Neural cell (in vitro differentiated cells): ENCODE measurements around the gene NEU2.

ENCODE experiments used
- CTCF ChIP-seq: fragments of 450-650 bp; IDR thresholded peaks from 2 replicates; pipeline ENCODE4 v1.5.1; 2014; ENCODE audit warnings: antibody characterized with exemption, mild to moderate bottlenecking, moderate library complexity; ENCODE audit not compliant: poor library complexity, severe bottlenecking
- EP300 ChIP-seq: fragments of 450-650 bp; conservative IDR thresholded peaks from 2 replicates; pipeline ENCODE4 v1.6.1; 2014; ENCODE audit warnings: antibody characterized with exemption, mild to moderate bottlenecking, moderate library complexity; ENCODE audit not compliant: poor library complexity, severe bottlenecking
- EZH2 ChIP-seq: fragments of 200-600, 300-800 bp; shearing (Covaris generic), sonication (generic); IDR thresholded peaks from 2 replicates; pipeline ENCODE4 v1.6.1; 2014; ENCODE audit warnings: antibody characterized with exemption, low read length, borderline replicate concordance, mild to moderate bottlenecking; ENCODE audit not compliant: insufficient read depth, poor library complexity, severe bottlenecking
- RAD21 ChIP-seq: fragments of 450-650 bp; conservative IDR thresholded peaks from 2 replicates; pipeline ENCODE4 v1.6.1; 2014; ENCODE audit warnings: antibody characterized with exemption, mild to moderate bottlenecking, moderate library complexity
- SMC3 ChIP-seq: fragments of 450-650 bp; conservative IDR thresholded peaks from 2 replicates; pipeline ENCODE4 v1.6.1; 2014; ENCODE audit warnings: antibody characterized with exemption, mild to moderate bottlenecking, moderate library complexity; ENCODE audit not compliant: poor library complexity
- TAF1 ChIP-seq: IDR thresholded peaks from 2 replicates; pipeline ENCODE4 v1.6.1; 2012; ENCODE audit warnings: low read depth

GRCh38 chr2:233036162-233036838, 3.8 kb downstream of the NEU2 start:
- TF ChIP-seq CTCF (no peak), EP300 (no peak), RAD21 (no peak), TAF1 (no peak), SMC3 (no peak), EZH2 (no peak)
